RWPE1 (cell line): ENCODE results near the gene MED4.
"Not testable (repeated sequence)": the region's sequence is repeated elsewhere in the genome, so short reads cannot be mapped to it uniquely, and the experiment has no call there.

Experiments used
- CTCF ChIA-PET: fragments of 350-600 bp; sonication (Branson Sonifier 250); formaldehyde crosslinking; extraction: SDS; loops from one replicate; lab custom pipeline; 2021; lab: Yijun Ruan, JAX
- POLR2A ChIA-PET: fragments of 400-600 bp; formaldehyde crosslinking; extraction: SDS; loops from one replicate; lab custom pipeline; 2020; ENCODE audit warnings: antibody characterized with exemption; ENCODE audit not compliant: low non-redundant PET; lab: Yijun Ruan, JAX
- DNase-seq: peaks from one replicate; pipeline ENCODE4 v3.0.0; 2012; ENCODE audit warnings: low spot score
- H3K27ac ChIP-seq: fragments of 450-650 bp; 2 replicates; pipeline ENCODE4 v1.5.1; 2017
- TF ChIP-seq, protein P1 (sequence below): fragments of 450-650 bp; conservative IDR thresholded peaks from 2 replicates; pipeline ENCODE4 v1.5.1; 2017; ENCODE audit warnings: low read depth, mild to moderate bottlenecking

The MED4 gene

DNA sequence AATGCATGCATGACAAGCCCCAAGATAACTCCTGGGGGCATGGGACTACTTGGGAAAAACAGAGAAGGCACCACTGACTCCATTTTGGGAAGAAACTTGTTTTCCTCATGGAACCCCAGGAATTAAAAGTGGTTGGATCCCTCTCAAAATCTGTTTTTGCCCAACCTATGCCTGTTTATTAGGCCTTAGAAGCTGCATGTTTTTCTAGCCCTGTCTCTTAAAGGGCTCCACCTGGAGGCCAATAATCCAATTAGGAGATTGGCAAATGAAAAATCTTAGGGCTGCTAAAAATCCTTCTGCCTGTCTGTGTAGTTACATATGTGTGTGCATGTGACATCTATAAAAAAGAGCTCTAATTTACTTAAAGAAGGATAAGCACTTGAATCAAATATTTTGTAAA lies 26.9 kb downstream of the MED4 start:
- ChIA-PET POLR2A (no interaction called here), CTCF (no interaction called here)
- DNase-seq = no peak
- TF ChIP-seq, protein P1, sequence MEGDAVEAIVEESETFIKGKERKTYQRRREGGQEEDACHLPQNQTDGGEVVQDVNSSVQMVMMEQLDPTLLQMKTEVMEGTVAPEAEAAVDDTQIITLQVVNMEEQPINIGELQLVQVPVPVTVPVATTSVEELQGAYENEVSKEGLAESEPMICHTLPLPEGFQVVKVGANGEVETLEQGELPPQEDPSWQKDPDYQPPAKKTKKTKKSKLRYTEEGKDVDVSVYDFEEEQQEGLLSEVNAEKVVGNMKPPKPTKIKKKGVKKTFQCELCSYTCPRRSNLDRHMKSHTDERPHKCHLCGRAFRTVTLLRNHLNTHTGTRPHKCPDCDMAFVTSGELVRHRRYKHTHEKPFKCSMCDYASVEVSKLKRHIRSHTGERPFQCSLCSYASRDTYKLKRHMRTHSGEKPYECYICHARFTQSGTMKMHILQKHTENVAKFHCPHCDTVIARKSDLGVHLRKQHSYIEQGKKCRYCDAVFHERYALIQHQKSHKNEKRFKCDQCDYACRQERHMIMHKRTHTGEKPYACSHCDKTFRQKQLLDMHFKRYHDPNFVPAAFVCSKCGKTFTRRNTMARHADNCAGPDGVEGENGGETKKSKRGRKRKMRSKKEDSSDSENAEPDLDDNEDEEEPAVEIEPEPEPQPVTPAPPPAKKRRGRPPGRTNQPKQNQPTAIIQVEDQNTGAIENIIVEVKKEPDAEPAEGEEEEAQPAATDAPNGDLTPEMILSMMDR = no peak
- H3K27ac ChIP-seq = no peak overlapping the region

DNA sequence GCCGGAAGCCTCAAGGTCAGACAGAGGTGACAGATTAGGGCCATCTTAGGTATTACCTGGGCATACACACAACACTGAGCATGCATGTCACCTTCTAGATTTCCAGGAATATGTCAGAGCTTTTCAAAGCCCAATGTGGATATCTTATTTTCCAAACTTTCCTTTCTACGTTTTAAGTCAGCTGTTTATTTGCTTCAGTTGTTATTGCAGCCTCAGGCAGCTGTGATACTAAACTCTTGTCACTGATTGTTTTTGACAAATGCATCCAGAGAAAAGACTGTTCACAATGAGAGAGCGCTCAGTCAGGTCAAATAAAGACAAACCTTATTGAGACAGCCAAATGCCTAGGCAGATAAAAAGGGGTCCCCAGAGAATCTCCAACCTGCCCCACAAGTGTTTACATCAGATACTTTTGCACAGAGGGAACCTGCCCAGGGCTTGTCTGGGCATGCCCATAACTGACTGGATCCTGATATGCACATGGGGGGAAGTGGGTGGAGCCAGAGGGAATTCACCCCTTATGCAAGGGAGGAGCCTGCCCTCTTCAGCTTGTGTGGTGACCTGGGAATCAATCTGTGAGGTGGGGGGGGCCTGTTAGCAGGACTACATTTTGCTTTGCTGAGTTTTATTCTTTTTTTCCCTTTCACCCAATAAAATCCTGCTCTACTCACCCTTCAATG lies 28.5 kb downstream of the MED4 start:
- H3K27ac ChIP-seq = peak overlapping the region; percentile 52
- CTCF ChIA-PET = interaction anchor here (0.9 kb wide), 1 partner anchor 703 kb away, joined by 4 read pairs; no protein-coding TSS in a partner anchor
- peak; percentile 67 for DNase-seq
- POLR2A ChIA-PET = no interaction called here
- TF ChIP-seq, protein P1 = no peak

DNA sequence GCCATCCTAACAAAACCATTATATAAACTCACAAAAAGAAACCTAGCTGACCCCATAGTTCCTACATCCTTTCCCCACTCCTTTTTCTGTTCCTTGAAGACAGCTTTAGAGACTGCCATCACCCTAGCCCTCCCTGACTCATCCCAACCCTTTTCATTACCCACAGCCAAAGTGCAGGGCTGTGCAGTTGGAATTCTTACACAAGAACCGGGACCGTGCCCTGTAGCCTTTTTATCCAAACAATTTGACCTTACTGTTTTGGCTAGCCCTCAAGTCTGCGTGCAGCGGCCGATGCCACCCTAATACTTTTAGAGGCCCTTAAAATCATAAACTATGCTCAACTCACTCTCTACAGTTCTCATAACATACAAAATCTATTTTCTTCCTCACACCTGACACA lies 35.0 kb downstream of the MED4 start:
- CTCF ChIA-PET, POLR2A ChIA-PET: not testable (repeated sequence)

DNA sequence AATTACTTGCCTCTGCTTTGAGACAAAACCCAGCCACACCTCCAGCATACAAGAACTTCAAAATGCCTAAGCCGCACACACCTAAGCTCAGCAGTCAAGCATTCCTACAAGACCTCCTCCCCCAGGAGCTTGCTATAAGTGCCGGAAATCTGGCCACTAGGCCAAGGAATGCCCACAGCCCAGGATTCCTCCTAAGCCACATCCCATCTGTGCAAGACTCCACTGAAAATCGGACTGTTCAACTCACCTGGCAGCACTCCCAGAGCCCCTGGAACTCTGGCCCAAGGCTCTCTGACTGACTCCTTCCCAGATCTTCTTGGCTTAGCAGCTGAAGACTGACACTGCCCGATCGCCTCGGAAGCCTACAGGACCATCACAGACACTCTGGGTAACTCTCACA lies 36.4 kb downstream of the MED4 start:
- POLR2A ChIA-PET, CTCF ChIA-PET: not testable (repeated sequence)

More for the DNA sequence above, 35.0 kb downstream of the MED4 start:
- DNase-seq, H3K27ac ChIP-seq: not testable (repeated sequence)

DNA sequence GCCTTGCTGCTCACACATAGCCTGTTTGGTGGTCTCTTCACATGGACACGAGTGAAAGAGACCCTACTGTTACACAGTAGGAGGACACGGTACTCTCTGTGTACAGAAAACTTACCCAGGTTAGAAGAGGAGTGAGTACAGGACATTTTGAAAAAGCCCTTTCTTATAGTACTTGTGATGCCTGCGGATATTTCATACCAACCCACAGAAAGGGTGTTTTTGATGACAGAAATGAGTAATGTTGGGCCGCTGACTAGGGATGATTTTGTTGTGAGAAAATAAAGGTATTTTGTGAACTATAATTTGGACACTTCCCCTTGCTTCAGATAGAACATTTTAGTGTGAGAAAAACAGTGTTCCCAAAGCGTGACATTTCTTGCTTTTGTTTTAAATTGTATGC lies 39.2 kb downstream of the MED4 start:
- DNase-seq = no peak
- H3K27ac ChIP-seq = no peak overlapping the region
- ChIA-PET CTCF (no interaction called here), POLR2A (no interaction called here)
- TF ChIP-seq, protein P1 = no peak

More for the DNA sequence above, 36.4 kb downstream of the MED4 start:
- not testable (repeated sequence) for DNase-seq, H3K27ac ChIP-seq

DNA sequence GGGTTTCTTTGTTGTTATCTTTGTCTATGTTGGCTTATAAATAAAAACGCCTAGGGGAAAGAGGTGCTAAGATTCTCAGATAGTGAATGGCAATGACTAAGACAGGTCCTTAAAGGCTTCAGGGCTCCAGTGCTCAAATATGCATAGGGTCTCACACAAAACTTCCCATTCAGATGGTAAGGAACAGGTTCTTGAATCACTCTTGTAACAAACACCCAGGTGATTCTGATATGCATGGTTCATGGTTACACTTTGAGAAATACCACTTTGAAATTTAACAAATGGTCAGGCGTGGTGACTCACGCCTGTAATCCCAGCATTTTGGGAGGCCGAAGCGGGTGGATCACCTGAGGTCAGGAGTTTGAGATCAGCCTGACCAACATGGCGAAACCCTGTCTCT lies 40.3 kb downstream of the MED4 start:
- POLR2A ChIA-PET = no interaction called here
- DNase-seq = no peak
- H3K27ac ChIP-seq = no peak overlapping the region
- TF ChIP-seq, protein P1 = no peak
- CTCF ChIA-PET = no interaction called here

DNA sequence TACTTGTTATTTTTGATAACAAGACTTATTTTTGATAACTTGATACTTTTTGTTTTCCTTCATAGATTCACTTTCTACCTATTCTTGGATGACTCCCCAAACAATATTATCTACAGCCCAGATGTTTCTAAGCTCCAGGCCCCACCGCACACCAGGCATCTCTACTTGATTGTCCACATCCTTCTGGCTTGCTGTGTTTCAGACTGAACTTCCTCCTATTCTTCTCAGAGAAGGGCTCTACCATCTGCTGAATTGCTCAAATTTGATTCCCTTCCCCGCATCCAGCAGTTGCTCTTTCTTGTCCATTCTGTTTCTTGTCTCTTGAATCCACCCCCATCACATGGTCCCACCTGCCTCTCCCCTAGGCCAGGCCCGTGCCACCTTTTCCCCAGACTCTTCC lies 44.4 kb downstream of the MED4 start:
- ChIA-PET POLR2A (no interaction called here), CTCF (interaction anchor here (0.6 kb wide), 1 partner anchor 44 kb away, joined by 3 read pairs; no protein-coding TSS in a partner anchor)
- TF ChIP-seq, protein P1 = no peak

More for the DNA sequence above, 44.4 kb downstream of the MED4 start:
- H3K27ac ChIP-seq = no peak overlapping the region
- no peak for DNase-seq
